H1 (cell line): Measurements from ENCODE around the gene ITPKC. TPM values are rescaled to one million over a fixed set of nuclear protein-coding genes. Genes with fewer than 3 reads are reported as not detected.

Source experiments
- CTCF ChIA-PET: fragments of 300-600 bp; sonication (Branson Sonifier 250); formaldehyde crosslinking; loops from one replicate; lab custom pipeline; 2021; ENCODE audit not compliant: partially characterized antibody; lab: Charles Lee
- POLR2A ChIA-PET: fragments of 300-600 bp; sonication (Branson Sonifier 250); formaldehyde crosslinking; loops from one replicate; lab custom pipeline; 2021; ENCODE audit warnings: inconsistent platforms; ENCODE audit not compliant: partially characterized antibody; lab: Charles Lee
- DNase-seq, 2 experiments: peaks; one replicate each; pipeline versions ENCODE4 v3.0.0 to v3.0.0-alpha.2; 2010 to 2022; ENCODE audit warnings: low spot score in 2 of 2, low read depth in 1 of 2, mixed read lengths in 1 of 2
- FAIRE-seq: peaks from 2 replicates; lab custom pipeline; 2011; peaks lifted over from hg19 to GRCh38; lab: Jason Lieb, UNC
- H2AFZ ChIP-seq: 2 replicates; pipeline ENCODE4 v1.8.1; 2012; ENCODE audit warnings: low read length, inconsistent platforms
- H2AK5ac ChIP-seq: 2 replicates; pipeline ENCODE4 v1.6.1; 2013; ENCODE audit warnings: low read depth, low read length
- H2BK120ac ChIP-seq: replicated peaks from 2 replicates; pipeline ENCODE3; 2013; ENCODE audit warnings: low read depth, low read length, inconsistent platforms
- H2BK12ac ChIP-seq: 2 replicates; pipeline ENCODE4 v1.6.1; 2013; ENCODE audit warnings: low read depth, low read length
- H2BK15ac ChIP-seq: 2 replicates; pipeline ENCODE4 v1.6.1; 2013; ENCODE audit warnings: low read length
- H2BK20ac ChIP-seq: 2 replicates; pipeline ENCODE4 v1.6.1; 2013; ENCODE audit warnings: low read length
- H2BK5ac ChIP-seq: 2 replicates; pipeline ENCODE4 v1.6.1; 2013; ENCODE audit warnings: low read depth, low read length
- H3K14ac ChIP-seq: 2 replicates; pipeline ENCODE4 v1.6.1; 2013; ENCODE audit warnings: inconsistent platforms; ENCODE audit not compliant: insufficient read length
- H3K18ac ChIP-seq: 2 replicates; pipeline ENCODE4 v1.6.1; 2013; ENCODE audit warnings: low read length; ENCODE audit errors: extremely low read depth
- H3K23ac ChIP-seq: 2 replicates; pipeline ENCODE4 v1.6.1; 2013; ENCODE audit warnings: inconsistent platforms; ENCODE audit not compliant: insufficient read length
- H3K23me2 ChIP-seq: 2 replicates; pipeline ENCODE4 v1.6.1; 2013; ENCODE audit warnings: low read depth, low read length
- H3K27ac ChIP-seq: 2 replicates; pipeline ENCODE4 v1.6.1; 2011; ENCODE audit warnings: low read depth, low read length, inconsistent platforms
- H3K27me3 ChIP-seq, 4 experiments: replicated peaks in 1 of 4; 1 replicate in 1 of 4; 2 replicates in 3 of 4; pipeline versions ENCODE4 v1.6.1 to v1.8.1; 2011 to 2013; ENCODE audit warnings: low read length in 3 of 4, mild to moderate bottlenecking in 3 of 4, inconsistent platforms in 2 of 4, mixed read lengths in 2 of 4, moderate library complexity in 1 of 4; ENCODE audit not compliant: control insufficient read depth in 3 of 4, insufficient read depth in 3 of 4; ENCODE audit errors: extremely low read depth in 1 of 4
- H3K36me3 ChIP-seq, 4 experiments: 2 replicates each; pipeline versions ENCODE4 v1.6.1 to v1.8.1; 2011 to 2013; ENCODE audit warnings: mild to moderate bottlenecking in 4 of 4, low read length in 3 of 4, moderate library complexity in 2 of 4, control low read depth in 1 of 4, inconsistent platforms in 1 of 4; ENCODE audit not compliant: insufficient read depth in 4 of 4, control insufficient read depth in 2 of 4
- H3K4ac ChIP-seq: replicated peaks from 2 replicates; pipeline ENCODE3; 2013; ENCODE audit warnings: low read length, low read depth, mixed read lengths, inconsistent platforms; ENCODE audit not compliant: insufficient read length
- H3K4me1 ChIP-seq, 4 experiments: replicated peaks in 1 of 4; 1 replicate in 1 of 4; 2 replicates in 3 of 4; pipeline versions ENCODE4 v1.6.1 to v1.8.1; 2011 to 2013; ENCODE audit warnings: low read length in 3 of 4, inconsistent platforms in 2 of 4, mixed read lengths in 1 of 4; ENCODE audit not compliant: insufficient read depth in 4 of 4, control insufficient read depth in 3 of 4
- H3K4me2 ChIP-seq, 2 experiments: 2 replicates each; pipeline versions ENCODE4 v1.6.1 to v1.8.1; 2011 to 2013; ENCODE audit warnings: low read depth in 2 of 2, low read length in 2 of 2, control low read depth in 1 of 2, inconsistent platforms in 1 of 2, mild to moderate bottlenecking in 1 of 2; ENCODE audit not compliant: insufficient read depth in 1 of 2
- H3K4me3 ChIP-seq, 4 experiments: fragments of 200-600, 300-600 bp in 1 of 4; sonication (generic), shearing (Covaris generic), sonication (Bioruptor Twin) in 1 of 4; 2 replicates each; pipeline versions ENCODE4 v1.5.1 to v1.8.1; 2011 to 2016; ENCODE audit warnings: low read length in 4 of 4, low read depth in 3 of 4, control low read depth in 2 of 4, inconsistent platforms in 2 of 4, mild to moderate bottlenecking in 2 of 4, mixed read lengths in 1 of 4, moderate library complexity in 1 of 4; ENCODE audit not compliant: insufficient read depth in 2 of 4; ENCODE audit errors: extremely low read depth in 1 of 4
- H3K56ac ChIP-seq: replicated peaks from 2 replicates; pipeline ENCODE3; 2013; ENCODE audit warnings: low read depth, mild to moderate bottlenecking, mixed read lengths, low read length, inconsistent platforms; ENCODE audit not compliant: insufficient read length
- H3K79me1 ChIP-seq: 2 replicates; pipeline ENCODE4 v1.6.1; 2013; ENCODE audit warnings: low read depth, low read length, control low read depth
- H3K79me2 ChIP-seq, 2 experiments: 2 replicates each; pipeline versions ENCODE4 v1.6.1 to v1.8.1; 2012 to 2013; ENCODE audit warnings: low read length in 2 of 2, mild to moderate bottlenecking in 2 of 2, inconsistent platforms in 1 of 2; ENCODE audit not compliant: insufficient read depth in 2 of 2, control insufficient read depth in 1 of 2
- H3K9ac ChIP-seq, 4 experiments: replicated peaks in 1 of 4; 1 replicate in 1 of 4; 2 replicates in 3 of 4; pipeline versions ENCODE4 v1.6.1 to v1.8.1; 2011 to 2013; ENCODE audit warnings: low read depth in 3 of 4, low read length in 3 of 4, control low read depth in 2 of 4, mild to moderate bottlenecking in 2 of 4, moderate library complexity in 2 of 4, inconsistent platforms in 1 of 4; ENCODE audit errors: extremely low read depth in 1 of 4
- H3K9me3 ChIP-seq, 2 experiments: 2 replicates each; pipeline versions ENCODE4 v1.6.1 to v1.8.1; 2012 to 2013; ENCODE audit warnings: mild to moderate bottlenecking in 2 of 2, moderate library complexity in 2 of 2, control low read depth in 1 of 2, inconsistent platforms in 1 of 2, low read depth in 1 of 2, low read length in 1 of 2, mixed read lengths in 1 of 2; ENCODE audit not compliant: insufficient read depth in 2 of 2
- H4K20me1 ChIP-seq, 2 experiments: replicated peaks in 1 of 2; 2 replicates each; pipeline versions ENCODE3 to v1.8.1; 2011 to 2013; ENCODE audit warnings: inconsistent platforms in 2 of 2, low read length in 2 of 2, mild to moderate bottlenecking in 1 of 2; ENCODE audit not compliant: insufficient read depth in 2 of 2, control insufficient read depth in 1 of 2
- H4K5ac ChIP-seq: 2 replicates; pipeline ENCODE4 v1.6.1; 2013; ENCODE audit warnings: low read length, low read depth, mixed read lengths, inconsistent platforms; ENCODE audit not compliant: insufficient read length
- H4K8ac ChIP-seq: 2 replicates; pipeline ENCODE4 v1.8.0; 2013; ENCODE audit warnings: mild to moderate bottlenecking, moderate library complexity, low read length, inconsistent platforms; ENCODE audit not compliant: insufficient read depth; ENCODE audit errors: extremely low read depth
- H4K91ac ChIP-seq: replicated peaks from 2 replicates; pipeline ENCODE3; 2013; ENCODE audit warnings: low read length, mixed read lengths, inconsistent platforms; ENCODE audit not compliant: insufficient read length
- BCL11A ChIP-seq, 2 experiments: IDR thresholded peaks; one replicate each; pipeline ENCODE4 v1.6.1; 2011; ENCODE audit warnings: low read depth in 2 of 2, low read length in 2 of 2, mild to moderate bottlenecking in 2 of 2
- CHD1 ChIP-seq: IDR thresholded peaks from 2 replicates; pipeline ENCODE4 v1.6.1; 2012; ENCODE audit warnings: low read depth, low read length, improper control_type of control experiment
- CREB1 ChIP-seq: IDR thresholded peaks from 2 replicates; pipeline ENCODE4 v1.6.1; 2012; ENCODE audit warnings: inconsistent platforms
- POU5F1 ChIP-seq: IDR thresholded peaks from 2 replicates; pipeline ENCODE4 v1.6.1; 2011; ENCODE audit warnings: low read depth, mild to moderate bottlenecking, low read length, moderate library complexity
- RAD21 ChIP-seq, 2 experiments: IDR thresholded peaks in 1 of 2; conservative IDR thresholded peaks in 1 of 2; 2 replicates each; pipeline ENCODE4 v1.6.1; 2011; ENCODE audit warnings: low read depth in 2 of 2, low read length in 2 of 2, improper control_type of control experiment in 1 of 2, inconsistent platforms in 1 of 2, mild to moderate bottlenecking in 1 of 2, moderate library complexity in 1 of 2
- RBBP5 ChIP-seq: IDR thresholded peaks from 2 replicates; pipeline ENCODE4 v1.7.1; 2012; ENCODE audit warnings: low read depth, mild to moderate bottlenecking, inconsistent platforms, low read length, moderate library complexity, borderline replicate concordance
- SIN3A ChIP-seq, 2 experiments: IDR thresholded peaks in 1 of 2; conservative IDR thresholded peaks in 1 of 2; 2 replicates each; pipeline ENCODE4 v1.6.1; 2011 to 2012; ENCODE audit warnings: low read length in 2 of 2, improper control_type of control experiment in 1 of 2, low read depth in 1 of 2, mild to moderate bottlenecking in 1 of 2
- SUZ12 ChIP-seq: fragments of 200-600 bp; sonication (generic); IDR thresholded peaks from 2 replicates; pipeline ENCODE4 v1.6.1; 2012; ENCODE audit warnings: mild to moderate bottlenecking, inconsistent platforms, low read length, moderate library complexity, mixed read lengths
- TAF1 ChIP-seq: IDR thresholded peaks from 2 replicates; pipeline ENCODE4 v1.6.1; 2011; ENCODE audit warnings: mild to moderate bottlenecking, low read depth, low read length
- WGBS, 2 experiments: shearing (Covaris generic) in 1 of 2; methylation state at CpG; one replicate each; pipeline versions ENCODE4 v1.1.6 to v1.1.7; 2013 to 2015; ENCODE audit warnings: low lambda C conversion rate in 2 of 2, mixed read lengths in 2 of 2, inconsistent platforms in 1 of 2, low coverage in 1 of 2, missing lambda C conversion rate in 1 of 2; ENCODE audit not compliant: insufficient replicate concordance in 2 of 2, insufficient coverage in 1 of 2, insufficient read length in 1 of 2; ENCODE audit errors: extremely low coverage in 1 of 2, missing lambda C conversion rate in 1 of 2; 5-methylcytosine and 5-hydroxymethylcytosine counted together
- polyA plus RNA-seq, 7 experiments: library from polyadenylated mRNA; depleted of rRNA in 3 of 7; stranded (reverse) in 5 of 7; unstranded in 2 of 7; fragments of >200 nt in 5 of 7; fragments of 200-250 nt in 2 of 7; gene quantifications; 1 replicate in 5 of 7; 2 replicates in 1 of 7; 4 replicates in 1 of 7; pipeline versions ENCODE4 v1.2.1 to v1.2.3, GENCODE V29; 2011 to 2013; ENCODE audit warnings: missing spikeins in 2 of 7, mixed read lengths in 2 of 7
- total RNA-seq: library from RNA; stranded (reverse); fragmentation: NEBNext Ultra II Directional; extraction: Animal tissue kit (Norgen Biotek cat#: 25700); gene quantifications from 2 replicates; pipeline ENCODE4 v1.2.1, GENCODE V29; 2021

The ITPKC gene
- total and polyA plus RNA-seq, 2 of the 8 experiments (the other 6 are each of a cell fraction or from before 2014, with no cell fraction given) = 5.2 to 8.9 TPM

- Histone ChIP-seq H2BK12ac (peak overlapping the region; percentile 32; the same call in 1 of the 2 replicates), H3K27me3 (no peaks in the 10 kb centered on the region), H2BK20ac (no peak overlapping the region), H3K9ac (peak overlapping the region in 3 of 4 experiments; percentile 67 to 90 (median 68); a peak in 6 of 7 replicates), H2BK15ac (no peak overlapping the region), H3K79me1 (peaks cover 9% of the 10 kb centered on the region; the same call in 1 of the 2 replicates), H3K18ac (no peak overlapping the region), H3K36me3 (peaks cover 0 to 9% (median 5%) of the 10 kb centered on the region in 4 experiments; a peak in 6 of 8 replicates), H3K9me3 (no peaks in the 10 kb centered on the region), H3K23me2 (peaks cover 23% of the 10 kb centered on the region), H3K23ac (no peak overlapping the region), H2BK120ac (no peak overlapping the region), H4K5ac (no peak overlapping the region), H3K79me2 (peaks cover 0 to 33% of the 10 kb centered on the region in 2 experiments; a peak in 2 of 4 replicates), H3K4me1 (peaks cover 0 to 25% (median 8%) of the 10 kb centered on the region in 4 experiments; a peak in 6 of 7 replicates), H4K8ac (no peak overlapping the region), H3K27ac (peak overlapping the region; percentile 74), H3K14ac (no peak overlapping the region), H3K4me2 (peak overlapping the region; percentile 96 to 100), H3K4me3 (peak overlapping the region; percentile 72 to 94 (median 90)), H3K4ac (no peak overlapping the region), H4K20me1 (no peaks in the 10 kb centered on the region), H2BK5ac (peak overlapping the region; percentile 96), H2AK5ac (no peak overlapping the region; the same call in 1 of the 2 replicates), H4K91ac (no peak overlapping the region), H2AFZ (no peak overlapping the region), H3K56ac (no peak overlapping the region)
- DNase-seq (peak in 1 of 2 experiments; percentile 49), FAIRE-seq (no peak)
- ChIA-PET CTCF (interaction anchor here (1.4 to 1.6 kb wide), 4 partner anchors 13 to 92 kb away, joined by 3 to 4 read pairs (median 3); no protein-coding TSS in a partner anchor), POLR2A (interaction anchor here (0.9 to 2.4 kb wide), 13 partner anchors 14 to 90 kb away, joined by 3 to 28 read pairs (median 8); partner anchors contain the start of genes ACTMAP, EGLN2, NUMBL and SNRPA)
- TF ChIP-seq CHD1 (no peak), RAD21 (IDR thresholded peaks at IDR 0.05 in 1 of 2, conservative IDR thresholded peaks at IDR 0.05 in 1 of 2; ENCODE audit: low read depth in 2 of 2, low read length in 2 of 2) (no peak), CREB1 (no peak), POU5F1 (no peak), SIN3A (conservative IDR thresholded peaks at IDR 0.05 in 1 of 2, IDR thresholded peaks at IDR 0.05 in 1 of 2; ENCODE audit: low read depth in 1 of 2, low read length in 2 of 2) (0 out of 4 replicates have a peak, but pooled peaks of 1 of the 2 experiments have one; percentile 59), TAF1 (peak; percentile 14; the same call in 1 of the 2 replicates), SUZ12 (no peak), BCL11A (IDR thresholded peaks at IDR 0.05; ENCODE audit: low read depth in 2 of 2, low read length in 2 of 2) (no peak), RBBP5 (no peak)
- 7% methylated on average over 7 of the region's 8 CpGs; no CpG with 5 or more reads in 1 of the 2 experiments for WGBS, 2 experiments
Measured at GRCh38 chr19:40716031-40716481, 856 bp upstream of the ITPKC start.
